LHCN-M2 (cell line): ENCODE results near the gene ST6GAL1. TPM values are rescaled to one million over a fixed set of nuclear protein-coding genes. Genes with fewer than 3 reads are reported as not detected.
"Not testable (repeated sequence)": the region's sequence is repeated elsewhere in the genome, so short reads cannot be mapped to it uniquely, and the experiment has no call there.

ENCODE experiments used
- DNase-seq: peaks from one replicate; pipeline ENCODE4 v3.0.0-alpha.2; 2012; ENCODE audit warnings: low read depth
- total RNA-seq: library from RNA; depleted of rRNA; stranded (reverse); fragments of >200 nt; gene quantifications from 2 replicates; pipeline ENCODE4 v1.2.3, GENCODE V29; 2014

The ST6GAL1 gene
- total RNA-seq, 1 experiment from 2014 or later: 2.0 TPM

- no peak for DNase-seq
Observed at GRCh38 chr3:187020376-187020775, 90.0 kb downstream of the ST6GAL1 start.

GRCh38 chr3:187021748-187022402 lies 91.5 kb downstream of the ST6GAL1 start:
- no peak for DNase-seq

- no peak for DNase-seq
Observed at GRCh38 chr3:187022403-187023029, 92.2 kb downstream of the ST6GAL1 start.

- DNase-seq: not testable (repeated sequence)
Observed at GRCh38 chr3:187023340-187023739, 93.0 kb downstream of the ST6GAL1 start.

- DNase-seq: no peak
Observed at GRCh38 chr3:187024536-187025226, 94.4 kb downstream of the ST6GAL1 start.

- no peak for DNase-seq
Observed at GRCh38 chr3:187025254-187025655, 94.9 kb downstream of the ST6GAL1 start.

- no peak for DNase-seq
Observed at GRCh38 chr3:187025656-187026316, 95.5 kb downstream of the ST6GAL1 start.

GRCh38 chr3:187026317-187026670 lies 96.0 kb downstream of the ST6GAL1 start:
- no peak for DNase-seq

GRCh38 chr3:187027531-187028278 lies 97.4 kb downstream of the ST6GAL1 start:
- DNase-seq: no peak

- DNase-seq: no peak
Observed at GRCh38 chr3:187031934-187032333, 101.6 kb downstream of the ST6GAL1 start.

- DNase-seq: no peak
Observed at GRCh38 chr3:187036394-187036793, 106.1 kb downstream of the ST6GAL1 start.

GRCh38 chr3:187039100-187039722 lies 108.9 kb downstream of the ST6GAL1 start:
- DNase-seq: no peak

GRCh38 chr3:187039723-187040414 lies 109.5 kb downstream of the ST6GAL1 start:
- no peak for DNase-seq

GRCh38 chr3:187040516-187041361 lies 110.4 kb downstream of the ST6GAL1 start:
- DNase-seq: peak; percentile 26

GRCh38 chr3:187041362-187042307 lies 111.3 kb downstream of the ST6GAL1 start:
- no peak for DNase-seq

GRCh38 chr3:187042346-187042745 lies 112.0 kb downstream of the ST6GAL1 start:
- no peak for DNase-seq

- no peak for DNase-seq
Observed at GRCh38 chr3:187042874-187043458, 112.6 kb downstream of the ST6GAL1 start.

GRCh38 chr3:187044206-187044605 lies 113.9 kb downstream of the ST6GAL1 start:
- no peak for DNase-seq
